Hepatocyte (in vitro differentiated cells): ENCODE data around the gene DCAF8. TPM values are rescaled to one million over a fixed set of nuclear protein-coding genes. Genes with fewer than 3 reads are reported as not detected.

ENCODE experiments used
- DNase-seq: peaks from one replicate; pipeline ENCODE4 v3.0.0-alpha.2; 2016; ENCODE audit warnings: low spot score
- H2AFZ ChIP-seq: fragments of 200-600 bp; sonication (generic); 2 replicates; pipeline ENCODE4 v1.6.0; 2016; ENCODE audit warnings: antibody characterized with exemption, mild to moderate bottlenecking
- H3K27ac ChIP-seq: fragments of 200-600 bp; sonication (generic); 2 replicates; pipeline ENCODE4 v1.5.1; 2016; ENCODE audit warnings: mild to moderate bottlenecking
- H3K27me3 ChIP-seq: fragments of 200-600 bp; sonication (generic); 2 replicates; pipeline ENCODE4 v1.6.1; 2016
- H3K36me3 ChIP-seq: fragments of 200-600 bp; sonication (generic); replicated peaks from 2 replicates; pipeline ENCODE4 v1.5.1; 2016; ENCODE audit warnings: low read depth; ENCODE audit not compliant: insufficient read depth
- H3K4me1 ChIP-seq: fragments of 200-600 bp; sonication (generic); 2 replicates; pipeline ENCODE4 v1.5.1; 2016; ENCODE audit warnings: mild to moderate bottlenecking, moderate library complexity; ENCODE audit not compliant: insufficient read depth
- H3K4me2 ChIP-seq: fragments of 200-600 bp; sonication (generic); 2 replicates; pipeline ENCODE4 v1.6.0; 2016
- H3K4me3 ChIP-seq: fragments of 200-600 bp; sonication (generic); 2 replicates; pipeline ENCODE4 v1.5.1; 2016; ENCODE audit warnings: mild to moderate bottlenecking
- H3K79me2 ChIP-seq: fragments of 200-600 bp; sonication (generic); 2 replicates; pipeline ENCODE4 v1.6.0; 2017; ENCODE audit warnings: mild to moderate bottlenecking
- H3K9me2 ChIP-seq: fragments of 200-600 bp; sonication (generic); replicated peaks from 2 replicates; pipeline ENCODE4 v1.6.0; 2017; ENCODE audit warnings: mild to moderate bottlenecking; ENCODE audit not compliant: insufficient read depth
- H3K9me3 ChIP-seq: fragments of 200-600 bp; sonication (generic); 2 replicates; pipeline ENCODE4 v1.5.1; 2016; ENCODE audit warnings: low read depth, mild to moderate bottlenecking
- H4K20me1 ChIP-seq: fragments of 200-600 bp; sonication (generic); 2 replicates; pipeline ENCODE4 v1.6.0; 2016; ENCODE audit warnings: mild to moderate bottlenecking; ENCODE audit not compliant: insufficient read depth, poor library complexity, severe bottlenecking
- CTCF ChIP-seq: fragments of 200-600 bp; sonication (generic); IDR thresholded peaks from 2 replicates; pipeline ENCODE4 v1.5.1; 2016; ENCODE audit warnings: antibody characterized with exemption, mild to moderate bottlenecking; ENCODE audit not compliant: poor library complexity
- EZH2 ChIP-seq: fragments of 200-600 bp; sonication (generic); IDR thresholded peaks from 2 replicates; pipeline ENCODE4 v1.6.1; 2016; ENCODE audit warnings: antibody characterized with exemption, mild to moderate bottlenecking, borderline replicate concordance
- EZH2phosphoT487 ChIP-seq: fragments of 200-600 bp; sonication (generic); IDR thresholded peaks from one replicate; pipeline ENCODE4 v1.6.1; 2018; ENCODE audit warnings: antibody characterized with exemption, mild to moderate bottlenecking, low read depth, moderate library complexity; ENCODE audit not compliant: unreplicated experiment, severe bottlenecking
- WGBS: methylation state at CpG from one replicate; pipeline ENCODE4 v1.1.6; 2016; ENCODE audit warnings: low lambda C conversion rate; ENCODE audit errors: missing lambda C conversion rate; 5-methylcytosine and 5-hydroxymethylcytosine counted together
- polyA plus RNA-seq: library from polyadenylated mRNA; unstranded; fragments of >200 nt; fragmentation: Nextera tagmentation; extraction: Ambion mirVana; gene quantifications from 2 replicates; pipeline ENCODE4 v1.2.1, GENCODE V29; 2016
- total RNA-seq: library from RNA; depleted of rRNA; stranded (reverse); fragments of >200 nt; gene quantifications from 2 replicates; pipeline ENCODE4 v1.2.3, GENCODE V29; 2014

DCAF8 gene
- total and polyA plus RNA-seq, 2 experiments from 2014 or later: 95.1 to 110 TPM

GRCh38 chr1:160191756-160192155 lies 70.6 kb downstream of the DCAF8 start:
- Histone ChIP-seq H3K4me2 (no peak overlapping the region), H2AFZ (no peak overlapping the region), H3K79me2 (no peaks in the 10 kb centered on the region), H3K9me2 (no peaks in the 10 kb centered on the region), H3K4me3 (no peak overlapping the region), H3K27ac (no peak overlapping the region), H3K36me3 (no peaks in the 10 kb centered on the region), H4K20me1 (no peaks in the 10 kb centered on the region), H3K9me3 (no peaks in the 10 kb centered on the region), H3K4me1 (peaks cover 10% of the 10 kb centered on the region), H3K27me3 (no peaks in the 10 kb centered on the region)
- 87% methylated on average over 3 of the region's 3 CpGs for WGBS
- TF ChIP-seq EZH2phosphoT487: no peak
- no peak for TF ChIP-seq EZH2
- TF ChIP-seq CTCF: no peak
- DNase-seq: no peak

- H4K20me1 ChIP-seq: no peaks in the 10 kb centered on the region
- H3K4me1 ChIP-seq: peaks cover 10% of the 10 kb centered on the region
- H3K79me2 ChIP-seq: no peaks in the 10 kb centered on the region
- H3K9me2 ChIP-seq: no peaks in the 10 kb centered on the region
- DNase-seq: peak; percentile 53
- no peaks in the 10 kb centered on the region for H3K9me3 ChIP-seq
- no peaks in the 10 kb centered on the region for H3K27me3 ChIP-seq
- WGBS: 71% methylated on average over 14 of the region's 15 CpGs
- peak within 1 kb of the TSS; percentile 43 for H3K27ac ChIP-seq
- no peak within 1 kb of the TSS for H3K4me3 ChIP-seq
- H2AFZ ChIP-seq: no peak within 1 kb of the TSS
- H3K36me3 ChIP-seq: no peaks in the 10 kb centered on the region
- TF ChIP-seq EZH2phosphoT487: no peak
- TF ChIP-seq EZH2: no peak
- TF ChIP-seq CTCF: no peak
- H3K4me2 ChIP-seq: no peak within 1 kb of the TSS
Observed at GRCh38 chr1:160189649-160190625, 72.4 kb downstream of the DCAF8 start, which contains the start of gene CASQ1. Gene CASQ1, plus strand, starts transcription at chr1:160190575. Its CDS starts 177 bp downstream, at chr1:160190752.

- no peaks in the 10 kb centered on the region for H4K20me1 ChIP-seq
- 91% methylated on average over 7 of the region's 7 CpGs for WGBS
- H3K27me3 ChIP-seq: no peaks in the 10 kb centered on the region
- TF ChIP-seq EZH2phosphoT487 (no peak), EZH2 (no peak), CTCF (no peak)
- H3K9me3 ChIP-seq: no peaks in the 10 kb centered on the region
- no peak overlapping the region for H3K4me3 ChIP-seq
- H3K9me2 ChIP-seq: no peaks in the 10 kb centered on the region
- H3K27ac ChIP-seq: no peak overlapping the region
- H3K36me3 ChIP-seq: no peaks in the 10 kb centered on the region
- H2AFZ ChIP-seq: no peak overlapping the region
- H3K4me2 ChIP-seq: no peak overlapping the region
- DNase-seq: no peak
- H3K4me1 ChIP-seq: peaks cover 7% of the 10 kb centered on the region
- H3K79me2 ChIP-seq: no peaks in the 10 kb centered on the region
Observed at GRCh38 chr1:160188341-160188740, 74.0 kb downstream of the DCAF8 start.
